ENCODE results near the gene LRRC4C.

DNA sequence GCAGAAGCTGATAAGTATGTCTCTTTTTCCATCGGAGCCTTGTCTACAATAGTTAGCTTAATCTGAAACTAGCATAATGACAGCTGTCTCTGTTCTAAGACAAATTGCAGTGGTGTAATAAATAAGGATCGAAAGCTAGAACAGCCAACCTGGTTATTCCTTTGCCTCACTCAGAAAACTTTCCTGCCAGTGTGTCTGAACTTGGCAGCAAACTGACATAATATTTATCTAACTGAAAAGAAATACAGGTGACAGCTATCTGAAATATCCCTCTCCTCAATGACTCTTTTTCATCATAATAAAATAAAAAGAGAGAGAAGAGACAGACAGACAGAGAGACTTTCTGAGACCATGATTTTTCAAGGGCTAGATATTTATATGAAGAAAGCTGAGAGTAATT is 642.5 kb downstream of the LRRC4C start:
- TF ChIP-seq POLR2AphosphoS5 (IDR thresholded peaks at IDR 0.05), result no peak
- TF ChIP-seq POLR2A (IDR thresholded peaks at IDR 0.05), result no peak
